ENCODE measurements around the gene OR9A4.

Gene OR9A4

DNA sequence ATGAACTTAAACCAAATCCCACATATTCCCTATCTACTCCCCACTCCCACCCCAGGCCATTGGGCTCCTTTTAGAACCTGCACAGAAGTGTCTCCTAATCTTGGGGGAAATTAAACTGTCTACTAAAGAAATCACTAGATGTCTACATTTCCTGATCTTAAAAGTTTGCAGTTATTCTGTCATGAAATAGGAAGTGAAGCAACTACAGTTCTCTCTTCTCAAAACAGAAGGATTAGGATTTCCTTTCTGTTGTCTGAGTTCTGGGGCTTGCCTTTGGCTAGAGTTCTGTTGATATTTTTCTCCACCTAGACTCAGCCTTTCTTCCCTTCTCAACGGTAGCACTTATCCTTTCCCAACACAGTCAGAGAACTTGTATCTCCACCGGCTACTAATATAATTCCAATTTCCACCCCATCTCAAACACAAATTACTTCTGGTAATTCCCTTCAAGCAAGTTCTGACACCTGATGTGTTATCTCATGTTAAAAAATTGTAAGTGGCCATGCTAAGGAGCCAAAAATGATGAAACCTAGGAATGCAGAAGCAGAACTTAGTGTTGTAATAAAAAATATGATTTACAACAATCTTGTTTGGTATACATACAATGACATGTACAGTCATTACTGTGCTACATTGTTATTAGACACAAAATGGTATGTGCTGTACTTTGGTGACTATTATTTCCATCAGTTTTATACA is 12.1 kb downstream of the OR9A4 start:
- Mint-ChIP-seq H3K36me3 (ENCODE audit: low read depth) (no peaks in the 10 kb centered on the region), H3K4me3 (no peak overlapping the region), H3K27ac (no peak overlapping the region)

DNA sequence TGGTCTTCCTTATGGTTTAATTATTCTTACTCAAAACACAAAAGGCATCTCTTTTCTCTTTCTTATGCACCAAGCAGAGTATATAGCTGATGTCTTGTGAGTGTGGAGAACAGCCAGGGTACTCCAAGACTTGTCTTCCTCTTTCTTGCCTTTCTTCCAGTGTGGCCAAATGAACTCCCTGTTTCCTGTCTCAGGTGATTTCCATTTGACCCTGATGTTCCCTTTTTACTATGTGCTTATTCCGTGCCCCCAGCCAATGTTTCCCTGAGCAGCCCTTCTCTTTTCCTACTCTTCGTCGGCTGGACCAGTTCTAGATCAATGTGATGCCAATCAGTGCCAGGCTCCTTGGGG is 12.6 kb downstream of the OR9A4 start:
- H3K36me3 Mint-ChIP-seq (ENCODE audit: low read depth), result no peaks in the 10 kb centered on the region
- peaks cover 8% of the 10 kb centered on the region for H3K9me3 Mint-ChIP-seq
- no peaks in the 10 kb centered on the region for H3K4me1 Mint-ChIP-seq (ENCODE audit: low read depth)
- no peak overlapping the region for H3K4me3 Mint-ChIP-seq
- H3K27ac Mint-ChIP-seq, result no peak overlapping the region
- no peaks in the 10 kb centered on the region for H3K27me3 Mint-ChIP-seq (ENCODE audit: low read depth)

More for the DNA sequence above, 12.1 kb downstream of the OR9A4 start:
- Mint-ChIP-seq H3K4me1 (ENCODE audit: low read depth) (no peaks in the 10 kb centered on the region), H3K9me3 (peaks cover 8% of the 10 kb centered on the region), H3K27me3 (ENCODE audit: low read depth) (no peaks in the 10 kb centered on the region)

DNA sequence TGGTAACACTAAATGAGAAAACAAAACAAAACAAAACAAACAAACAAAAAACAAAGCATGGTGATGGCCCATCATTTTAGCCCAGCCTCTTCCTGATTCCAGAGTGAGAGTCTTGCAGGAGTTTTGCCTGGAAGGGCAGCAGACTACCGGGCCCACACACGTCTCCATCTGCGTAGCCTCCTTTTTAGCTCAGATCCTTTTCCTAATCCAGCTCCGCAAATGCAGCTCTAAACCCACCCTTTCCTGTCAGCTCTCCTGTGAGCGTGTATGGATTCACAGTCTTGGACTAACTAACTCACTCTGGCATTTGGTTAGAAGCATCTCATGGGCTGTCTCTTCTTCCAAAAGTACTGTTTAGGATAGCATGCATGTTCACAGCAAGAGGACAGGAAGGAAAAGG is 14.0 kb downstream of the OR9A4 start:
- H3K27me3 Mint-ChIP-seq (ENCODE audit: low read depth), result no peaks in the 10 kb centered on the region
- H3K4me3 Mint-ChIP-seq, result no peak overlapping the region
- no peaks in the 10 kb centered on the region for H3K4me1 Mint-ChIP-seq (ENCODE audit: low read depth)
- H3K36me3 Mint-ChIP-seq (ENCODE audit: low read depth), result no peaks in the 10 kb centered on the region
- peaks cover 12% of the 10 kb centered on the region for H3K9me3 Mint-ChIP-seq
- no peak overlapping the region for H3K27ac Mint-ChIP-seq

DNA sequence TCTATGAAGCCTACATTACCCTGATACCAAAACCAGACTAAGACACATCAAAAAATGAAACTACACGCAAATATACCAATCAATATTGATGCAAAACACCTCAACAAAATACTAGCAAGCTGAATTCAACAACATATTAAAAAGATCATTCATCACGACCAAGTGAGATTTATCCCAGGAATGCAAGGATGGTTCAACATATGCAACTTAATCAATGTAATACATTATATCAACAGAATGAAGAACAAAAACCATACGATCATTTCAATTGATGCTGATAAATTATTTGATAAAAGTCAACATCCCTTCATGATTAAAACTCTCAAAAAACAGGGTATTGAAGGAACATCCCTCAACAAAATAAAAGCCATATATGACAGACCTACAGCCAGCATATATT is 24.9 kb downstream of the OR9A4 start:
- no peaks in the 10 kb centered on the region for H3K4me1 Mint-ChIP-seq (ENCODE audit: low read depth)
- no peak overlapping the region for H3K4me3 Mint-ChIP-seq
- no peaks in the 10 kb centered on the region for H3K36me3 Mint-ChIP-seq (ENCODE audit: low read depth)
- peaks cover 24% of the 10 kb centered on the region for H3K9me3 Mint-ChIP-seq
- H3K27me3 Mint-ChIP-seq (ENCODE audit: low read depth), result no peaks in the 10 kb centered on the region
- H3K27ac Mint-ChIP-seq, result no peak overlapping the region

DNA sequence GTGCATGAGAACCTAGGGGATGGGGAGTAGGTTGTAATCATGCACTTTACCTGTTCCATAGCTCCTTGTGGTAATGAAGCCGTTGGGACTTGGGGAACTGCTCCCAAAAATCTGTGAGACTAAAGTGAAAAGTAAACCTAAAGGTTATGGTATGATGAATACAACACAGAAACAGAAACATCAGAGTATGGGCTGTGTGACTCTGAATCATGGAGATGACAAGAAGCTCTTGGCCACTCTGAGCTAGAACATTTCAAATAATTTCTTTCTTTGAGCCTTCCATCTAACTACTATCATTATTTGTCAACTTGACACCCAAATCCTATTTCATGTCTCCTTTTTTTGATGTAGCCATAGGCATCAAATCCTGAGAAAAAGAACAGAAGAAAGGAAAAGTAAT is 27.6 kb downstream of the OR9A4 start:
- Mint-ChIP-seq H3K4me3 (no peak overlapping the region), H3K27me3 (ENCODE audit: low read depth) (no peaks in the 10 kb centered on the region), H3K4me1 (ENCODE audit: low read depth) (no peaks in the 10 kb centered on the region), H3K9me3 (peaks cover 24% of the 10 kb centered on the region), H3K27ac (no peak overlapping the region), H3K36me3 (ENCODE audit: low read depth) (no peaks in the 10 kb centered on the region)

DNA sequence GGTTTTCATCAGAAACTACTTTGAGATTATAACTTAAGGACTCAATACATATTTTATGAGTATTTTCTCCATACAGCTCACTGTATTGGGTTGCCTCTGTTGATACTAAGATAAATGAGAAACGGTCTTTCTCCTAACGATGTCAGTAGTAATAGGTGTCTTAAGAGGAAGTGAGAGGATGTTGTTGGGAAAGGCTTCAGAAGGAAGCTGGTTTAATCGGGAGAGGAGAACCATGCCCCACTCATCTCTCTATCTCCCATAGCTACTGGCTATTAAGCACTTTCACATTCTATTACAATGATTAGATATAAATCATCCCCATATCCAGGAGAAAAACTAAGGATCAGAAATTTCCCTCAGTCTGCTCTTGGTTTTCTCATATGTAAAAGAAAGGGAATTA is 28.6 kb downstream of the OR9A4 start:
- no peak overlapping the region for H3K4me3 Mint-ChIP-seq
- H3K27ac Mint-ChIP-seq, result no peak overlapping the region
- no peaks in the 10 kb centered on the region for H3K4me1 Mint-ChIP-seq (ENCODE audit: low read depth)
- peaks cover 19% of the 10 kb centered on the region for H3K9me3 Mint-ChIP-seq
- H3K27me3 Mint-ChIP-seq (ENCODE audit: low read depth), result no peaks in the 10 kb centered on the region
- H3K36me3 Mint-ChIP-seq (ENCODE audit: low read depth), result no peaks in the 10 kb centered on the region

DNA sequence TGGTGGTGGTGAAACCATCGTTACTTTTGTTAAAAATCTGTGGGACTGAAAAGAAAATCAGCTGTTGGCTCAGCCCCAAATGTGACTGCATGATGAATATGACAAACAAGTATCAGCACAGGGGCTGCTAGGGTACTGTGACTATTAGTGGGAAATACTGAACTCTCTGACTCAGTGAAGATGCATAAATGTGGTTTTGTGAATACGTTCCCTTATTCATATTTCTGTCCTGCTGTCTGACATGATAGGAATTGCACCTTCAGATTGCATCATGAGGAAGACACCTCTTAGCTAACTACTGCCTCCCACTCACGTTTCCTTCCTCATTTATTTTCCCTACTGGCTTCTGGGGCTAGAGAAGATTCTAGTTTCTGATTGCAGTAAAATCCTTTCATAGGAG is 29.2 kb downstream of the OR9A4 start:
- Mint-ChIP-seq H3K4me3 (no peak overlapping the region), H3K27ac (no peak overlapping the region), H3K4me1 (ENCODE audit: low read depth) (no peaks in the 10 kb centered on the region), H3K9me3 (peaks cover 14% of the 10 kb centered on the region), H3K36me3 (ENCODE audit: low read depth) (no peaks in the 10 kb centered on the region), H3K27me3 (ENCODE audit: low read depth) (no peaks in the 10 kb centered on the region)

DNA sequence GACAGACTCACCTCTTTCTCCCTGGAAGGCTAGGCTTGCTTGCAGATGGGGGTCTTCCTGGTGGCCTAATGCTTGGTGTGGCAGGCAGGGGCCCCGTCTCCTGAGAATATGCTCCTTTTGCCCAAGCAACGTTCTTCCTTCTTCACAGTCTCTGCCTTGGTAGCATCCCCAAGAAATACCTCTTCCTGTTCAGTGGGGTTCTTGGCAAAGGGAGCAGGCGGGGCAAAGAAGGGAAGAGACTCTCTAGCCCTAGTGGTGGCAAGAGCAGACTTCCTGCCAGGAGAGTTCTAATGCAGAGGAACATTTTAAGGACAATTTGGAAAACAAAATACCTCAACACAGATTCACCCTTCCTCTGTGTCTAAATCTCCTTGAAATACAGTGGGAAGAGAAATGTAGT is 30.6 kb downstream of the OR9A4 start, which contains the start of gene CLEC5A:
Gene CLEC5A, minus strand, starts transcription at position 179 of the 400 bp plus-strand sequence. CDS start 682 bp downstream, outside the sequence.
- no peaks in the 10 kb centered on the region for H3K36me3 Mint-ChIP-seq (ENCODE audit: low read depth)
- no peaks in the 10 kb centered on the region for H3K27me3 Mint-ChIP-seq (ENCODE audit: low read depth)
- peaks cover 3% of the 10 kb centered on the region for H3K9me3 Mint-ChIP-seq
- H3K27ac Mint-ChIP-seq, result no peak within 1 kb of the TSS
- no peaks in the 10 kb centered on the region for H3K4me1 Mint-ChIP-seq (ENCODE audit: low read depth)
- H3K4me3 Mint-ChIP-seq, result no peak within 1 kb of the TSS

DNA sequence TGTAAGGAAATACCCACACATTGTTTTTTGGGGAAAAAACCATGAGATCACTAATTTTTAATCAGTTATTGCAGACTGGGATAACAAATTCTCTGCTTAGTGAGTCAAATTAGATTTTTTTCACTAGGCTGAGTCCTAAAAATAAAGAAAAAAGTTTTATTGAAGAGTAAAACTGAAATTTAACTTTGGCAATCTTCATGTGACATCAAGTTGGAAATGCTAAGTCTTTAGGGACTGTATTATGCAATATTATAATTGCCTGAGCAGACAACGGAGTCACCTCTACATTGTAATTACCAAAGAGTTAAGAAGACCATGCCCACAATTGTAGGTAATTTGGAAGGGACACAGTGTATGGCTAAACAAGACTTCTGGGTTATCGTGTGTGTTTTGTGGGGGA is 32.8 kb downstream of the OR9A4 start:
- Mint-ChIP-seq H3K4me1 (ENCODE audit: low read depth) (no peaks in the 10 kb centered on the region), H3K9me3 (no peaks in the 10 kb centered on the region), H3K4me3 (no peak overlapping the region), H3K36me3 (ENCODE audit: low read depth) (no peaks in the 10 kb centered on the region), H3K27ac (no peak overlapping the region), H3K27me3 (ENCODE audit: low read depth) (no peaks in the 10 kb centered on the region)

DNA sequence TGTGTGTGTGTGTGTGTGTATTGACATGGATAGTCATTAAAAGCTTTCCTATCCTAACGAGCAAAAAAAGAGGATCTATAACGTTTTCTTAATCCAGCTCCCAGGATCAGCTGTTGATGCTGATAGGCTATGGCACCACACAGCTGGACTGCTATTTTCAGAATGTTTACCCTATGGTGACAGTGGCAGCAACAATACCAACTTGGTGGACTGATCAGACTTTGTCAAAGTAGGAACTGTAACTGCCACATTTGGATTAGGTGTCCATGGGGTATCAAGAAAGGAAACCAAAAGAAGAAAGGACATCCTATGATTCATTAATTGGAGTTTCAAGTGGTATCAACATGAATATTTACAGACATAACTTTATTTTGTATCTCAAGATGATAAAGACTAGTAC is 33.3 kb downstream of the OR9A4 start:
- no peaks in the 10 kb centered on the region for H3K36me3 Mint-ChIP-seq (ENCODE audit: low read depth)
- no peak overlapping the region for H3K27ac Mint-ChIP-seq
- H3K4me3 Mint-ChIP-seq, result no peak overlapping the region
- H3K27me3 Mint-ChIP-seq (ENCODE audit: low read depth), result no peaks in the 10 kb centered on the region
- H3K9me3 Mint-ChIP-seq, result no peaks in the 10 kb centered on the region
- H3K4me1 Mint-ChIP-seq (ENCODE audit: low read depth), result no peaks in the 10 kb centered on the region

DNA sequence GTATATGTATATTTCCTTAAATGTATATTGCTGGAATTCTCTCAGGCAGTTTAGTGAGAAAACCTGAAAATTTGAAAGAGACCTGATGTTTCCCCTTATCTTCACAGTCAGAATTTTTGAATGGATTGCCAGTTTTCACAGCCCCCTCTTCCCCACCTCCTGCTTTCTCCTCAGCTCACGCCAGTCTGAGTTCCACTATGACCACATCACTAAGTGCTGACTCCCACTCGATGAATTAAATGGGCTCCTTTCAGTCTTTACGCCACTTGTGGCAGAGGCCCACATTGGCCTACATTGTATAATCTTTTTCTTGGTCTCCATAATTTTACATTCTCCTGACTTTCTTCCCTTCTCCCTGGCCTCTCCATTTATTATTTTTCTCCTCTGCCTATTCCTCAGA is 33.7 kb downstream of the OR9A4 start:
- no peaks in the 10 kb centered on the region for H3K27me3 Mint-ChIP-seq (ENCODE audit: low read depth)
- no peak overlapping the region for H3K4me3 Mint-ChIP-seq
- no peaks in the 10 kb centered on the region for H3K4me1 Mint-ChIP-seq (ENCODE audit: low read depth)
- no peaks in the 10 kb centered on the region for H3K36me3 Mint-ChIP-seq (ENCODE audit: low read depth)
- no peaks in the 10 kb centered on the region for H3K9me3 Mint-ChIP-seq
- H3K27ac Mint-ChIP-seq, result no peak overlapping the region

DNA sequence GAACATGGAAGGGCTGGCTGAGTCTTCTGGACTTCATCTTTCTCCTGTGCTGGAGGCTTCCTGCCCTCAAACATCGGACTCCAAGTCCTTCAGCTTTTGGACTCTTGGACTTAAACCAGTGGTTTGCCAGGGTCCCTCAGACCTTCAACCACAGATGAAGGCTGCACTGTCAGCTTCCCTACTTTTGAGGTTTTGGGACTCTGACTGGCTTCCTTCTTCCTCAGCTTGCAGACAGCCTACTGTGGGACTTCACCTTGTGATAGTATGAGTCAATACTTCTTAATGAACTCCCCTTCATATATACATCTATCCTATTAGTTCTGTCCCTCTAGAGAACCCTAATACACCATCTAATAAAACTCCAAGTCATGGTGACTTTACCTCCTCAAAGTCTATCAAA is 34.6 kb downstream of the OR9A4 start:
- H3K36me3 Mint-ChIP-seq (ENCODE audit: low read depth), result no peaks in the 10 kb centered on the region
- H3K9me3 Mint-ChIP-seq, result no peaks in the 10 kb centered on the region
- H3K4me3 Mint-ChIP-seq, result no peak overlapping the region
- no peaks in the 10 kb centered on the region for H3K4me1 Mint-ChIP-seq (ENCODE audit: low read depth)
- no peaks in the 10 kb centered on the region for H3K27me3 Mint-ChIP-seq (ENCODE audit: low read depth)
- H3K27ac Mint-ChIP-seq, result no peak overlapping the region

DNA sequence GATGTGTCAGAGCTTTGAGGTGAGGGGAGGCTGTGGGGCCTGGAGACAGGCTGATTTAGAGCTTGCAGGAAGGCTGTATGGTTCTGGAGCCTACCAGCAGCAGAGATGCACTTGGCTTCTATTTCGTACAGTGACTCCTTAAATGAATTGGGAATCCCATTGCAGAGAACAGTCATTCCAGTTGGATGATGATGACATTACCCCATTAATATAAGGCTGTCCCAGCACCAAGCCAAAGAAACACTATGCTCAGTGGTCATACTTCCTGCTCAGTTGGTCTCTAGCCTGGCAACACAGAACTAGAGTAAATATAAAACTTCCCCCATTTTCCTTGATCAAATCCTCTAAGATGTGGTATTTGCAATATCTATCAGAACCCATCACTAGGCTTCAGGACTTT is 36.3 kb downstream of the OR9A4 start:
- H3K36me3 Mint-ChIP-seq (ENCODE audit: low read depth), result no peaks in the 10 kb centered on the region
- H3K4me1 Mint-ChIP-seq (ENCODE audit: low read depth), result no peaks in the 10 kb centered on the region
- H3K9me3 Mint-ChIP-seq, result no peaks in the 10 kb centered on the region
- no peak overlapping the region for H3K27ac Mint-ChIP-seq
- H3K4me3 Mint-ChIP-seq, result no peak overlapping the region
- H3K27me3 Mint-ChIP-seq (ENCODE audit: low read depth), result no peaks in the 10 kb centered on the region

DNA sequence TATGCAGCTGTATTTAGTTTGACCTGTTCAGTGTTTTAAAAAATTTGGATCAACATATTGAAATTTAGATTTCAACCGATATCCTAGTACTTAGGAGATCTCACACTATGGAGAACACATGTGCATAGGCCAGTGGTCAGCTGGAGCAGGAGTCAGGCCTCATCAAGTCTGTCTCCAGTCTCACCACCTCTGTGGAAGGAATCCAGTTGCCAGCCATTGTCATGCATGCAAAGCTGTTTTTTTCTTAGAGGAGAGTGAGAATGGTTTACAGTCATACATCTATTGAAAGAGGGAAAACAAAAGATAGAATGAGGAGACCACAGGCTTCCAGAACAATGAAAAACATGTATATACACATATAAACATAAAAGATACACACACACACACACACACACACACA is 38.1 kb downstream of the OR9A4 start:
- Mint-ChIP-seq H3K27me3 (ENCODE audit: low read depth) (no peaks in the 10 kb centered on the region), H3K27ac (no peak overlapping the region), H3K4me3 (no peak overlapping the region), H3K36me3 (ENCODE audit: low read depth) (no peaks in the 10 kb centered on the region), H3K4me1 (ENCODE audit: low read depth) (no peaks in the 10 kb centered on the region), H3K9me3 (no peaks in the 10 kb centered on the region)

DNA sequence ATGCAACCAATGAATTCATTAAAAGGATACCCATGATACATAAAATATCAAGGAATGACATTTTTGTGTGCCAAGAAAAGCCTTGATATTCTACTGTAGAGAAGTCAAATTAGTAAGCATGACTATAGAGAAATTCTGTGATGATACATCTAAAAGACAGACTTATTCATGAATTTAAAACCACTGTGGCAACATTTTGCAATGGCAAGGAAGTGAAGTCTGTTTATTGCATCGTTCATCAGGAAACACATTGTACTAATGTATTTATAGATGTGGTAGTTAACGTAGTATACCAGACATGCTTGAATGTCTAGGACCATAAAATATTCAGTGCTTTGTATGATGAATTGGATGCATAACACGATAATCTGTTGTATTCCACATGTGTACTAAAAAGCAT is 39.9 kb downstream of the OR9A4 start:
- H3K4me1 Mint-ChIP-seq (ENCODE audit: low read depth), result no peaks in the 10 kb centered on the region
- no peaks in the 10 kb centered on the region for H3K27me3 Mint-ChIP-seq (ENCODE audit: low read depth)
- no peak overlapping the region for H3K27ac Mint-ChIP-seq
- no peak overlapping the region for H3K4me3 Mint-ChIP-seq
- H3K9me3 Mint-ChIP-seq, result no peaks in the 10 kb centered on the region
- H3K36me3 Mint-ChIP-seq (ENCODE audit: low read depth), result no peaks in the 10 kb centered on the region

Data from T-helper 1 cell treated with Interleukin-12 subunit alpha and Interleukin-12 subunit beta and Interleukin-4 antibody, amounts not matched to agents 30 μg/mL and 1 μg/mL, for 36 hours (primary cell).